ENCODE measurements around the gene TMUB2.

DNA sequence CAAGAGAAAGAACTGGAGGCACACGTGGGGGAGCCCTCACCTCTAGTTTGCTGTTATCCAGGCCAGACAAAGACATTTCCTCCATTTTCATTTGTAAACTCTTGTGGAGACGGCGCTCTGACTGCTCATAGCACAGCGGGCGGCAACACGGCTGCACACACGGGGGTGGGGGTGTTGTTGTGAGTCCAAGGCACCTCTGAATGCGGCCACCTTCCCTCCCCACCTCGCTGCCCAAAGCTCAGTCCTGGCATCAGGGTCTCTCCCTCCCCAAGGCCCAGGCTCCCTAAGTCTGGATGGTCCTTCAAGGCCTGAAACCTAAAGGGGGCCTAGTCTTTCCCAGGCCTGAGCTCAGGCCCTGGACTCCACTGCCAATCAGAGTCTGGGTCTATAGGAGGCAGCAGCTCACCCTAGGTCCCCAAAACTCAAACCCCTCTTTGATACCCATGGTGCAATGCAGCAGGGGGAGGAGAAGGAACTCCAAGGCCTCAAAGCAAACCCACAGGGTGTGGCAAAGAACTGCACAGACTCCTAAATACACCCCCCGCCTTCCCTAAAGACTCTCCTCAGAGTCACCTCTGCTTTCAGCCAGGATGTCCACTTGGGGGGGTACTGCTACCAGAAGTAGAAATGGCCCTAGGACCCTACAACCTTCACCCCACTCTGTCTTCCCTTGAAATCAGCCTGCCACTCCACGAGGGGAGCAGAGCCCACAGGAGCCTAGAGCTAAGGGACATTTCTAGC lies 11.4 kb downstream of the TMUB2 start:
- TF ChIP-seq, protein P1, sequence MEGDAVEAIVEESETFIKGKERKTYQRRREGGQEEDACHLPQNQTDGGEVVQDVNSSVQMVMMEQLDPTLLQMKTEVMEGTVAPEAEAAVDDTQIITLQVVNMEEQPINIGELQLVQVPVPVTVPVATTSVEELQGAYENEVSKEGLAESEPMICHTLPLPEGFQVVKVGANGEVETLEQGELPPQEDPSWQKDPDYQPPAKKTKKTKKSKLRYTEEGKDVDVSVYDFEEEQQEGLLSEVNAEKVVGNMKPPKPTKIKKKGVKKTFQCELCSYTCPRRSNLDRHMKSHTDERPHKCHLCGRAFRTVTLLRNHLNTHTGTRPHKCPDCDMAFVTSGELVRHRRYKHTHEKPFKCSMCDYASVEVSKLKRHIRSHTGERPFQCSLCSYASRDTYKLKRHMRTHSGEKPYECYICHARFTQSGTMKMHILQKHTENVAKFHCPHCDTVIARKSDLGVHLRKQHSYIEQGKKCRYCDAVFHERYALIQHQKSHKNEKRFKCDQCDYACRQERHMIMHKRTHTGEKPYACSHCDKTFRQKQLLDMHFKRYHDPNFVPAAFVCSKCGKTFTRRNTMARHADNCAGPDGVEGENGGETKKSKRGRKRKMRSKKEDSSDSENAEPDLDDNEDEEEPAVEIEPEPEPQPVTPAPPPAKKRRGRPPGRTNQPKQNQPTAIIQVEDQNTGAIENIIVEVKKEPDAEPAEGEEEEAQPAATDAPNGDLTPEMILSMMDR (IDR thresholded peaks at IDR 0.05) = no peak
- no peak for TF ChIP-seq POLR2A (IDR thresholded peaks at IDR 0.05)

All from vagina (tissue), 2 donors.